Retinal pigment epithelial cell (primary cell): ENCODE data around the gene TTC7B.
"Not testable (repeated sequence)": the region's sequence is repeated elsewhere in the genome, so short reads cannot be mapped to it uniquely, and the experiment has no call there.

ENCODE experiments used
- DNase-seq: peaks from one replicate; pipeline ENCODE4 v3.0.0-alpha.2; 2010; ENCODE audit warnings: low read depth
- H3K4me3 ChIP-seq: 2 replicates; pipeline ENCODE4 v1.5.1; 2011; ENCODE audit warnings: mild to moderate bottlenecking, low read length, control low read depth, moderate library complexity
- TF ChIP-seq, protein P1 (sequence below): conservative IDR thresholded peaks from 2 replicates; pipeline ENCODE4 v1.5.1; 2011; ENCODE audit warnings: low read depth, low read length, control low read depth, inconsistent platforms

TTC7B gene

DNA sequence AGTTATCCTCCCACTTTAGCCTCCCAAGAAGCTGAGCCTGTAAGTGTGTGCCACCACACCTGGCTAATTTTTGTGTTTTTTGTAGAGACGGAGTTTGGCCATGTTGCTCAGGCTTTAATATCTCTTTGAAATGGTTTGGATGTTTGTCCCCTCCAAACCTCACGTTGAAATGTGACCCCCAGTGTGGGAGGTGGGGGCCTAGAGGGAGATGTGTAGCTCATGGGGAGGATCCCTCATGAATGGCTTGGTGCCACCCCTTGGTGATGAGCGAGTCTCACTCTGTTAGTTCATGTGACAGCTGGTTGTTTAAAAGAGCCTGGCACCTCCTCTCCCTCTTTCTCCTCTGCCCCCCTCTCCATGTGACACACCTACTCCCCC lies 23.6 kb upstream of the TTC7B start:
- TF ChIP-seq, protein P1, sequence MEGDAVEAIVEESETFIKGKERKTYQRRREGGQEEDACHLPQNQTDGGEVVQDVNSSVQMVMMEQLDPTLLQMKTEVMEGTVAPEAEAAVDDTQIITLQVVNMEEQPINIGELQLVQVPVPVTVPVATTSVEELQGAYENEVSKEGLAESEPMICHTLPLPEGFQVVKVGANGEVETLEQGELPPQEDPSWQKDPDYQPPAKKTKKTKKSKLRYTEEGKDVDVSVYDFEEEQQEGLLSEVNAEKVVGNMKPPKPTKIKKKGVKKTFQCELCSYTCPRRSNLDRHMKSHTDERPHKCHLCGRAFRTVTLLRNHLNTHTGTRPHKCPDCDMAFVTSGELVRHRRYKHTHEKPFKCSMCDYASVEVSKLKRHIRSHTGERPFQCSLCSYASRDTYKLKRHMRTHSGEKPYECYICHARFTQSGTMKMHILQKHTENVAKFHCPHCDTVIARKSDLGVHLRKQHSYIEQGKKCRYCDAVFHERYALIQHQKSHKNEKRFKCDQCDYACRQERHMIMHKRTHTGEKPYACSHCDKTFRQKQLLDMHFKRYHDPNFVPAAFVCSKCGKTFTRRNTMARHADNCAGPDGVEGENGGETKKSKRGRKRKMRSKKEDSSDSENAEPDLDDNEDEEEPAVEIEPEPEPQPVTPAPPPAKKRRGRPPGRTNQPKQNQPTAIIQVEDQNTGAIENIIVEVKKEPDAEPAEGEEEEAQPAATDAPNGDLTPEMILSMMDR: no peak
- no peak for DNase-seq
- H3K4me3 ChIP-seq: no peak overlapping the region

GRCh38 chr14:90839024-90839888 lies 23.0 kb upstream of the TTC7B start:
- DNase-seq: no peak
- TF ChIP-seq, protein P1: no peak
- H3K4me3 ChIP-seq: no peak overlapping the region

- not testable (repeated sequence) for H3K4me3 ChIP-seq
Measured at GRCh38 chr14:90838531-90838930, 22.3 kb upstream of the TTC7B start.

DNA sequence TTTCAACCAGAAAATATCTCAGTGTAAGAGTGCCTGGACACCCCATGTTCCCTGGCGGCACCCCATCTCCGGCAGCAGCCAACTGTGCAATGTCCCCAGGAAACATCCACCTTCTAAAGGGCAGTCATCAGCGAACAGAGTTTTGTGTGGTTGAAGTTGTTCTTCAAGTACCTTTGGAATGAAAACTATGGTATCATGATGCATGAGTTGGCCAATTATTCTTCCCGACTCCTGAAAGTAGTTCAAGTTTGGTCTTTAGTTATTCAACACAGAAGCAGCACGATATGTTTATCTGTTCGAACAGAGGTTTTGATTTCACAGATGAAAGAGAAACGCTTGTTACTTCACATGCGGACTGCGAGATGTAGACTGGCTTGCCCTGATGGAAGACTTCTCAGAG lies 21.1 kb upstream of the TTC7B start:
- no peak for DNase-seq
- H3K4me3 ChIP-seq: no peak overlapping the region
- TF ChIP-seq, protein P1: no peak

More at GRCh38 chr14:90838531-90838930, 22.3 kb upstream of the TTC7B start:
- DNase-seq: not testable (repeated sequence)

- no peak overlapping the region for H3K4me3 ChIP-seq
- TF ChIP-seq, protein P1: no peak
- DNase-seq: no peak
Measured at GRCh38 chr14:90836692-90837063, 20.4 kb upstream of the TTC7B start.

DNA sequence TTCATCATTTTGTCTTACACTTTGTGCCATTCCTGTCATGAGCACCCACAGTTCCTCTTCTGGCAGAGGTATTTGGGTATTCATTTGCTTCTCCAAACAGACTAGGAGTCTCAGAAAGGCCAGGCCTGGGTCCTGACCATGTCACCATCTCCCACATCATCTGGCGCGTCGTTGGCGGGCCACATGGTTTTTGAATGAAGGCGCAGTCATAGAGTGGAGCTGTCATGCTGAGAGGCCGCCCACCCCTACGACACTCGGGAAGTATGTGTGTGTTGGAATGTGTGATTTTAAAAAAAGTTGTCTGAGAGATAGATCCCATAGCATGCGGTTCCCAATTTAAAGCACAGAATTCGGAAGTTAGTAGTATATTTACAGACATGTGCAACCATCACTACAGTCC lies 15.6 kb upstream of the TTC7B start:
- no peak overlapping the region for H3K4me3 ChIP-seq
- TF ChIP-seq, protein P1: no peak
- no peak for DNase-seq

- DNase-seq: no peak
- TF ChIP-seq, protein P1: no peak
- H3K4me3 ChIP-seq: no peak overlapping the region
Measured at GRCh38 chr14:90830931-90831701, 14.9 kb upstream of the TTC7B start.
